ENCODE measurements around the gene SYT17.

DNA sequence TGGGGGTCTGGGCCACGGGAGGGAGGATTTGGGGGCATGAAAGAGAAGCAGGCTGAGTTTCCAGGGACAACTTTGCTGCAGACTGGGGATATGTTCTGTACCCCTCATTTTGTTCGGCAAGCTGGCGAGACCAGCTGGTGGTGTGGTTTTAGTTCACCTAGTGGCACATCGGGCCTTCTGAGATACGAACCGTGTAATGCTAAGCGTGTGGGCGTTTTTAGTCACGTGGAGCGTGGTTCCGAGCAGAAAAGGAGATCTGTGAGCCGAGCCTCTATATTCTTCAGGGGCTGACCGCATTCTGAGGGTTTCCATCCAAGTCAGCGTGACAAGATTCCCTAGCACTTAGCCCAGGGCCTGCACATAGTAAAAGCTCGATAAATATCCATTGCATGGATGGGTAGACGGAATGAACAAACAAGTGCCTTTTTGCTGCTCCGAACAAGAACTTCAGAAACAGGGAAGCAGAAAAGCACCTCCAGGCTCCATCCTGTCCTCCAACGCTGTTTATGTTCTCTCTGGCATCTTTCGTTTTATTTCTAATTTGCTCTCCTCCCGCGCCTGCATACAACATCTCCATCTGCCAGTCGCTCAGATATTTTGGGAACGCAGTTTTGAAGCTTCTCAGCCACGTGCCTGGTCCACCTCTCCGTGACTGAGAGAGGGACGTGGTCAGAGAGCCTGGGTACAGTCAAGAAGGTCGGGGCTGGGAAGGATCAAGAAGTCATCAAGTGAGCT is 5.8 kb downstream of the SYT17 start:
- no peak for TF ChIP-seq CTCF (IDR thresholded peaks at IDR 0.05)
- TF ChIP-seq POLR2AphosphoS5 (IDR thresholded peaks at IDR 0.05): no peak
